SU-DHL-6 (cell line): ENCODE data around the gene IRS4.

ENCODE experiments used
- H2AFZ ChIP-seq: fragments of 200-600 bp; sonication (generic); 2 replicates; pipeline ENCODE4 v1.6.1; 2014; ENCODE audit warnings: low read depth, mild to moderate bottlenecking, moderate library complexity, mixed read lengths, antibody characterized with exemption, low read length; ENCODE audit not compliant: severe bottlenecking
- H3F3A ChIP-seq: fragments of 200-600 bp; shearing (Covaris generic); 2 replicates; pipeline ENCODE4 v1.6.0; 2016; ENCODE audit warnings: antibody characterized with exemption, mild to moderate bottlenecking; ENCODE audit not compliant: insufficient read depth
- H3K27ac ChIP-seq: fragments of 200-600 bp; sonication (generic); 2 replicates; pipeline ENCODE4 v1.5.1; 2016; ENCODE audit warnings: low read depth, mild to moderate bottlenecking, low read length, moderate library complexity, mixed read lengths
- H3K27me3 ChIP-seq: fragments of 200-600 bp; sonication (generic), shearing (Covaris generic); 2 replicates; pipeline ENCODE4 v1.6.0; 2014; ENCODE audit warnings: mild to moderate bottlenecking, low read length
- H3K36me3 ChIP-seq: fragments of 200-600 bp; sonication (generic); 2 replicates; pipeline ENCODE4 v1.6.1; 2014; ENCODE audit warnings: mild to moderate bottlenecking, low read length, mixed read lengths
- H3K4me2 ChIP-seq: fragments of 300-600, 200-600 bp; shearing (Covaris generic), sonication (generic); 2 replicates; pipeline ENCODE4 v1.6.0; 2014; ENCODE audit warnings: low read length, low read depth, mild to moderate bottlenecking; ENCODE audit not compliant: poor library complexity, severe bottlenecking
- H3K4me3 ChIP-seq: fragments of 200-600 bp; sonication (generic); 2 replicates; pipeline ENCODE4 v1.5.1; 2014; ENCODE audit warnings: antibody characterized with exemption, low read length, mild to moderate bottlenecking, mixed read lengths; ENCODE audit not compliant: insufficient read depth, poor library complexity, severe bottlenecking
- H3K79me2 ChIP-seq: fragments of 200-600 bp; sonication (generic); 2 replicates; pipeline ENCODE4 v1.6.1; 2014; ENCODE audit warnings: mild to moderate bottlenecking, low read length, moderate library complexity; ENCODE audit not compliant: insufficient read depth
- H3K9ac ChIP-seq: fragments of 200-600 bp; sonication (generic); 2 replicates; pipeline ENCODE4 v1.7.0; 2014; ENCODE audit warnings: mild to moderate bottlenecking, low read length
- H3K9me2 ChIP-seq: fragments of 200-600 bp; sonication (generic); replicated peaks from 2 replicates; pipeline ENCODE4 v1.6.1; 2014; ENCODE audit warnings: low read length; ENCODE audit not compliant: insufficient read depth
- H3K9me3 ChIP-seq: fragments of 200-600 bp; sonication (generic); 2 replicates; pipeline ENCODE4 v1.6.1; 2014; ENCODE audit warnings: low read length, mixed read lengths; ENCODE audit not compliant: insufficient read depth
- H4K20me1 ChIP-seq: fragments of 200-600 bp; sonication (generic); 2 replicates; pipeline ENCODE4 v1.6.1; 2014; ENCODE audit warnings: low read depth, mild to moderate bottlenecking, antibody characterized with exemption, low read length, moderate library complexity, mixed read lengths
- CTCF ChIP-seq: fragments of 200-600 bp; sonication (generic); IDR thresholded peaks from one replicate; pipeline ENCODE4 v1.5.1; 2017; ENCODE audit warnings: antibody characterized with exemption, mild to moderate bottlenecking, low read length, moderate library complexity; ENCODE audit not compliant: insufficient read depth, poor library complexity, severe bottlenecking
- EZH2phosphoT487 ChIP-seq: fragments of 200-600 bp; sonication (generic), shearing (Covaris generic); conservative IDR thresholded peaks from 2 replicates; pipeline ENCODE4 v1.6.1; 2018; ENCODE audit warnings: mild to moderate bottlenecking, antibody characterized with exemption, low read length, moderate library complexity, mixed read lengths

Gene IRS4

GRCh38 chrX:108696690-108697089 lies 39.7 kb downstream of the IRS4 start:
- no peaks in the 10 kb centered on the region for H3K27me3 ChIP-seq
- H3K36me3 ChIP-seq, result no peaks in the 10 kb centered on the region
- no peak overlapping the region for H3K9ac ChIP-seq
- H2AFZ ChIP-seq, result no peak overlapping the region
- no peak overlapping the region for H3K4me3 ChIP-seq
- H3K9me2 ChIP-seq, result no peaks in the 10 kb centered on the region
- no peaks in the 10 kb centered on the region for H3F3A ChIP-seq
- TF ChIP-seq EZH2phosphoT487 (no peak), CTCF (no peak)
- H3K4me2 ChIP-seq, result no peak overlapping the region
- no peaks in the 10 kb centered on the region for H3K79me2 ChIP-seq
- H4K20me1 ChIP-seq, result no peaks in the 10 kb centered on the region
- no peak overlapping the region for H3K27ac ChIP-seq
- H3K9me3 ChIP-seq, result no peaks in the 10 kb centered on the region
